Panc1 (cell line): Measurements from ENCODE around the gene HRH4. TPM values are rescaled to one million over a fixed set of nuclear protein-coding genes. Genes with fewer than 3 reads are reported as not detected.

Experiments used
- ATAC-seq: fragments of 200-7000 bp; cut with Tn5 transposase; 2 replicates; pipeline ENCODE4 v1.9.1; 2020; ENCODE audit warnings: mild to moderate bottlenecking, moderate library complexity
- BruUV-seq: library from RNA; stranded (reverse); fragments of 400-500 nt; replicated peaks from 2 replicates; lab custom pipeline; 2021; lab: Mats Ljungman, UMichigan
- CTCF ChIA-PET: fragments of 300-600 bp; sonication (Branson Sonifier 250); formaldehyde crosslinking; loops from one replicate; lab custom pipeline; 2022; ENCODE audit warnings: antibody characterized with exemption; lab: Charles Lee
- POLR2A ChIA-PET: fragments of 300-600 bp; sonication (Branson Sonifier 250); formaldehyde crosslinking; loops from one replicate; lab custom pipeline; 2022; ENCODE audit warnings: antibody characterized with exemption; lab: Charles Lee
- DNase-seq: peaks from one replicate; pipeline ENCODE4 v3.0.0-alpha.2; 2010; ENCODE audit warnings: low read depth, low spot score
- H3K27ac ChIP-seq: 2 replicates; pipeline ENCODE4 v1.5.1; 2011; ENCODE audit warnings: mild to moderate bottlenecking, low read length, inconsistent platforms
- H3K27me3 ChIP-seq: fragments of 200-500 bp; sonication (Bioruptor generic); 2 replicates; pipeline ENCODE4 v1.6.0; 2014; ENCODE audit warnings: low read length, inconsistent platforms; ENCODE audit not compliant: control insufficient read depth, insufficient read depth
- H3K36me3 ChIP-seq: fragments of 200-500 bp; sonication (Bioruptor generic); 2 replicates; pipeline ENCODE4 v1.5.1; 2014; ENCODE audit warnings: inconsistent platforms, mild to moderate bottlenecking, low read length, moderate library complexity; ENCODE audit not compliant: control insufficient read depth, insufficient read depth
- H3K4me1 ChIP-seq: 2 replicates; pipeline ENCODE4 v1.5.1; 2011; ENCODE audit warnings: inconsistent platforms, mild to moderate bottlenecking, low read length, moderate library complexity; ENCODE audit not compliant: control insufficient read depth, insufficient read depth
- H3K4me3 ChIP-seq, 2 experiments: 2 replicates each; pipeline ENCODE4 v1.5.1; 2011 to 2012; ENCODE audit warnings: low read depth in 2 of 2, low read length in 2 of 2, mild to moderate bottlenecking in 2 of 2, inconsistent platforms in 1 of 2, moderate library complexity in 1 of 2
- H3K9me3 ChIP-seq: fragments of 200-500 bp; sonication (Bioruptor generic); 2 replicates; pipeline ENCODE4 v1.5.1; 2014; ENCODE audit warnings: low read depth, mild to moderate bottlenecking, inconsistent platforms, low read length, moderate library complexity; ENCODE audit not compliant: control insufficient read depth, insufficient read depth
- POLR2AphosphoS5 ChIP-seq: IDR thresholded peaks from 2 replicates; pipeline ENCODE4 v1.6.1; 2012; ENCODE audit warnings: mild to moderate bottlenecking, low read depth, low read length, moderate library complexity
- SIN3A ChIP-seq: IDR thresholded peaks from 2 replicates; pipeline ENCODE4 v1.6.1; 2012; ENCODE audit warnings: low read depth, mild to moderate bottlenecking, low read length, moderate library complexity, borderline replicate concordance; ENCODE audit not compliant: insufficient read depth
- TCF7L2 ChIP-seq: IDR thresholded peaks from 2 replicates; pipeline ENCODE4 v1.6.1; 2011; ENCODE audit warnings: mild to moderate bottlenecking, low read depth, low read length, inconsistent platforms
- in situ Hi-C: cut with HindIII; loops from 2 replicates; pipeline ENCODE4 v1.10.0; 2016; ENCODE audit warnings: low sequenced_read_pairs, low pct_unique_long_range_greater_than_20kb
- intact Hi-C: fragments of 100-400 bp; cut with micrococcal nuclease; formaldehyde crosslinking; loops from one replicate; pipeline ENCODE4 v1.10.0; 2022; ENCODE audit not compliant: unreplicated experiment
- total RNA-seq: library from RNA; stranded (reverse); gene quantifications from one replicate; pipeline ENCODE4 v1.2.1, GENCODE V29; 2021; ENCODE audit not compliant: unreplicated experiment
- TF ChIP-seq, protein P1 (sequence below): fragments of 450-650 bp; IDR thresholded peaks from 2 replicates; pipeline ENCODE4 v1.5.1; 2017; ENCODE audit warnings: mild to moderate bottlenecking
- TF ChIP-seq, protein P2 (sequence below), 2 experiments: IDR thresholded peaks; 2 replicates each; pipeline ENCODE4 v1.6.1; 2011 to 2012; ENCODE audit warnings: low read depth in 2 of 2, control low read depth in 1 of 2, low read length in 1 of 2, mild to moderate bottlenecking in 1 of 2, moderate library complexity in 1 of 2; ENCODE audit not compliant: insufficient read depth in 1 of 2

Gene HRH4
- total RNA-seq, 1 experiment from 2014 or later = not detected

DNA sequence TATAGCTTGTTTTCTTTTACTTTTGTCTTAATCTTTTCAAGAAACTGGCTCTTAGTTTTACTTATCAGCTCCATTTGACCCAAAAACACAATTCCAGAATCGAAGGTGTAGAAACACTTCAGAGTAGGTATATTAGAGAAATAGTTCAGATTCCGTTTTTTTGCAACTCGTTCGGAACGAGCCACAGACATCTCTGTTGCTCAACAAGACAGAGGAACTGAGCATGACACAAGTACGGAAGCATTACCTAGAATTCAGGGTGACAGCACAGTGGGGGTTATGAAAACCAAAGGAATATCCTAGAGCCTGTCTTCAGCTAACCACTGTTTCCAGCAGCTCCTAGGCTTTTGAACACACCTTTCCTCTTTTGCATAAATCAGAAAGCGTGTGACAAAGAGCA is 5.0 kb downstream of the HRH4 start:
- Histone ChIP-seq H3K36me3 (no peaks in the 10 kb centered on the region), H3K27me3 (no peaks in the 10 kb centered on the region), H3K27ac (no peak overlapping the region), H3K9me3 (no peaks in the 10 kb centered on the region), H3K4me1 (no peaks in the 10 kb centered on the region), H3K4me3 (no peak overlapping the region)
- in situ Hi-C loops = no loop called here
- CTCF ChIA-PET = interaction anchor here (1.1 kb wide), 1 partner anchor 23 kb away, joined by 3 read pairs; no protein-coding TSS in a partner anchor
- no TSS peak for BruUV-seq
- DNase-seq = no peak
- no peak for TF ChIP-seq SIN3A
- TF ChIP-seq TCF7L2 = no peak
- TF ChIP-seq, protein P1, sequence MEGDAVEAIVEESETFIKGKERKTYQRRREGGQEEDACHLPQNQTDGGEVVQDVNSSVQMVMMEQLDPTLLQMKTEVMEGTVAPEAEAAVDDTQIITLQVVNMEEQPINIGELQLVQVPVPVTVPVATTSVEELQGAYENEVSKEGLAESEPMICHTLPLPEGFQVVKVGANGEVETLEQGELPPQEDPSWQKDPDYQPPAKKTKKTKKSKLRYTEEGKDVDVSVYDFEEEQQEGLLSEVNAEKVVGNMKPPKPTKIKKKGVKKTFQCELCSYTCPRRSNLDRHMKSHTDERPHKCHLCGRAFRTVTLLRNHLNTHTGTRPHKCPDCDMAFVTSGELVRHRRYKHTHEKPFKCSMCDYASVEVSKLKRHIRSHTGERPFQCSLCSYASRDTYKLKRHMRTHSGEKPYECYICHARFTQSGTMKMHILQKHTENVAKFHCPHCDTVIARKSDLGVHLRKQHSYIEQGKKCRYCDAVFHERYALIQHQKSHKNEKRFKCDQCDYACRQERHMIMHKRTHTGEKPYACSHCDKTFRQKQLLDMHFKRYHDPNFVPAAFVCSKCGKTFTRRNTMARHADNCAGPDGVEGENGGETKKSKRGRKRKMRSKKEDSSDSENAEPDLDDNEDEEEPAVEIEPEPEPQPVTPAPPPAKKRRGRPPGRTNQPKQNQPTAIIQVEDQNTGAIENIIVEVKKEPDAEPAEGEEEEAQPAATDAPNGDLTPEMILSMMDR = no peak
- TF ChIP-seq, protein P2, sequence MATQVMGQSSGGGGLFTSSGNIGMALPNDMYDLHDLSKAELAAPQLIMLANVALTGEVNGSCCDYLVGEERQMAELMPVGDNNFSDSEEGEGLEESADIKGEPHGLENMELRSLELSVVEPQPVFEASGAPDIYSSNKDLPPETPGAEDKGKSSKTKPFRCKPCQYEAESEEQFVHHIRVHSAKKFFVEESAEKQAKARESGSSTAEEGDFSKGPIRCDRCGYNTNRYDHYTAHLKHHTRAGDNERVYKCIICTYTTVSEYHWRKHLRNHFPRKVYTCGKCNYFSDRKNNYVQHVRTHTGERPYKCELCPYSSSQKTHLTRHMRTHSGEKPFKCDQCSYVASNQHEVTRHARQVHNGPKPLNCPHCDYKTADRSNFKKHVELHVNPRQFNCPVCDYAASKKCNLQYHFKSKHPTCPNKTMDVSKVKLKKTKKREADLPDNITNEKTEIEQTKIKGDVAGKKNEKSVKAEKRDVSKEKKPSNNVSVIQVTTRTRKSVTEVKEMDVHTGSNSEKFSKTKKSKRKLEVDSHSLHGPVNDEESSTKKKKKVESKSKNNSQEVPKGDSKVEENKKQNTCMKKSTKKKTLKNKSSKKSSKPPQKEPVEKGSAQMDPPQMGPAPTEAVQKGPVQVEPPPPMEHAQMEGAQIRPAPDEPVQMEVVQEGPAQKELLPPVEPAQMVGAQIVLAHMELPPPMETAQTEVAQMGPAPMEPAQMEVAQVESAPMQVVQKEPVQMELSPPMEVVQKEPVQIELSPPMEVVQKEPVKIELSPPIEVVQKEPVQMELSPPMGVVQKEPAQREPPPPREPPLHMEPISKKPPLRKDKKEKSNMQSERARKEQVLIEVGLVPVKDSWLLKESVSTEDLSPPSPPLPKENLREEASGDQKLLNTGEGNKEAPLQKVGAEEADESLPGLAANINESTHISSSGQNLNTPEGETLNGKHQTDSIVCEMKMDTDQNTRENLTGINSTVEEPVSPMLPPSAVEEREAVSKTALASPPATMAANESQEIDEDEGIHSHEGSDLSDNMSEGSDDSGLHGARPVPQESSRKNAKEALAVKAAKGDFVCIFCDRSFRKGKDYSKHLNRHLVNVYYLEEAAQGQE (IDR thresholded peaks at IDR 0.05; ENCODE audit: insufficient read depth in 1 of 2, low read depth in 2 of 2, low read length in 1 of 2) = no peak
- no peak for TF ChIP-seq POLR2AphosphoS5
- intact Hi-C loops = loop anchor here (10.0 kb wide), 1 partner anchor 101 kb away; no protein-coding TSS in a partner anchor
- POLR2A ChIA-PET = no interaction called here
- ATAC-seq = no peak

DNA sequence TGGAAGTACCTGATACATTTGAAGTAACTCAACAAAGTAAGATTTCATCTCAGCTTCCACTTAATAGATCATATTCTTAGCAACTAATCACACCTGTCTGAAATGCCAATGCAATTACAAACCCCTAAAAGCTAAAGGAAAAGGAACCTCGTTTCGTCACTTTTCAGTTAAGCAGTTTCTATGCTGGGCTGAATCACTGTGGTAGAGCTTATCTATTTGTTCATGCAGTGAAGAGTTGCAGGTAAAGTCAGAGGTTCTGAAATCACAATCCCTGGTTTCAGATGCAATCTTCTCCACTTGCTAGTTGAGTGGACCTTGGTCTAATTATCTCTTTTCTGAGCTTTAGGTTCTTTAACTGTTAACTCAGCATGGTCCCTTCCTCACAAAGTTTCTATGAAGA is 6.3 kb downstream of the HRH4 start:
- Histone ChIP-seq H3K36me3 (no peaks in the 10 kb centered on the region), H3K4me1 (no peaks in the 10 kb centered on the region), H3K9me3 (no peaks in the 10 kb centered on the region), H3K4me3 (no peak overlapping the region), H3K27me3 (no peaks in the 10 kb centered on the region), H3K27ac (no peak overlapping the region)
- POLR2A ChIA-PET = no interaction called here
- ATAC-seq (no peak), DNase-seq (no peak)
- TF ChIP-seq, protein P2 (IDR thresholded peaks at IDR 0.05; ENCODE audit: insufficient read depth in 1 of 2, low read depth in 2 of 2, low read length in 1 of 2) = no peak
- no peak for TF ChIP-seq SIN3A
- TF ChIP-seq TCF7L2 = no peak
- TF ChIP-seq, protein P1 = no peak
- TF ChIP-seq POLR2AphosphoS5 = no peak
- BruUV-seq = no TSS peak
- in situ Hi-C loops (no loop called here), intact Hi-C loops (loop anchor here (10.0 kb wide), 1 partner anchor 102 kb away; no protein-coding TSS in a partner anchor)
- CTCF ChIA-PET = no interaction called here
